ENCODE results near the gene KRTAP6-1.

KRTAP6-1 gene, protein sequence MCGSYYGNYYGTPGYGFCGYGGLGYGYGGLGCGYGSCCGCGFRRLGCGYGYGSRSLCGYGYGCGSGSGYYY

DNA sequence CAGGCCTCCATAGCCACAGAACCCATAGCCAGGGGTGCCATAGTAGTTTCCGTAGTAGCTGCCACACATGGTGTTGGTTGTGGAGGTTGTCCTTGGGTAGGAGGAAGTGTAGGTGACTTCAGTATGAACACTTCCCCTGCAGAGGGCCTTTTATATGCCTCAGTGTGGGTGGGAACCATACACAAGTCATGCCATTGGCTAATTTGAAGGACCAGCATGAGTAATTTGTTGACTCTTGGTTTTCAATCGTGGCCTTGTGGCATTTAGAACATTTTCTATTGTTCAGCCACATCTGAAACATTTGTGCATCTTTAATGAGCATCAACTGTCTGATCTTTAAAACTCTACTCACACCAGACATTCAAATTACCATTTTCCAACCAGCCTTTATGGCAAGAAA, at the start of gene KRTAP6-1:
TSS of gene KRTAP6-1 (minus strand) at position 95 of the 400 bp plus-strand sequence. CDS start at position 69, 26 bp downstream.
- DNase-seq (ENCODE audit: low read depth), result no peak

DNA sequence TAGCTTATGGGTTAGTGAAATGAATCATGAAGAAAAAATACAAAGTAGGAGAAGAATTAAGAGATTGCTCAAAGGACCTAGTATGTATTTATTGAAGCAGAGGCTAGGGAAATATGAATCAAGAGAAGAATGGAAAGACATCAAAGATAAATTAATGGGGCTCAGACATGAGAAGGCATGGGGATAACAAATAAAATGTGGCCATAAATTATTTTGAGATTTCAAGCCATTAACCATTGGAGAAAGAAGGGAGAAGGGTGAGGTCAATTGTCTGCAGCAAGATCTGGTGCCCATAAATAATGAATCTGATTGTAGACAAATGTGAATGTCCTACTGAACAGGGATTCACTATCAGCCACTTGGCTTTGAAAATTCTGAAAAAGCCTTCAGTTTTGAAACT, 39.2 kb upstream of the KRTAP6-1 start:
- no peak for DNase-seq (ENCODE audit: low read depth)

DNA sequence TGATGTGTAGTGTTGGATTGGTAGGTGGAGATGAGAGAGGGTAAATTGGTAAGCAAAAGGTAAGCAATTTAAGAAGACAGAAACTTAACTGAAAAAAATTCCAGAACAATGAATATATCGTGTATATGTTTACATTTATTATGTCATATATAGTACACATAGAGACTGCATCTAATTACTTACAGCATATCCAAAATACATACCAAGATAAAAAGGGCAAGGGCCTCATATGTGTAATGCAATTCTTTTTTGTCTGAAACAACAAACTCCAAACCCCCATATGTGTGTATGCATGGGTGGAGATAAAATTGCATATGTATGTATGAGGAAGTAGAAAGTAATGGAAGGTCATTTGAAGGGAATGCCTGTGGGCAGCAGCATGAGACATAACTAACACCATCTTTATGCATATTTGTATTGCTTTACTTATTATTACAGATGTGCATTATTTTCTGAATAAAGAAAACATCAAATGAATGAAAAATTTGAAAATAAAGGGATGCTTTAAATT, 33.2 kb upstream of the KRTAP6-1 start:
- DNase-seq (ENCODE audit: low read depth), result no peak

DNA sequence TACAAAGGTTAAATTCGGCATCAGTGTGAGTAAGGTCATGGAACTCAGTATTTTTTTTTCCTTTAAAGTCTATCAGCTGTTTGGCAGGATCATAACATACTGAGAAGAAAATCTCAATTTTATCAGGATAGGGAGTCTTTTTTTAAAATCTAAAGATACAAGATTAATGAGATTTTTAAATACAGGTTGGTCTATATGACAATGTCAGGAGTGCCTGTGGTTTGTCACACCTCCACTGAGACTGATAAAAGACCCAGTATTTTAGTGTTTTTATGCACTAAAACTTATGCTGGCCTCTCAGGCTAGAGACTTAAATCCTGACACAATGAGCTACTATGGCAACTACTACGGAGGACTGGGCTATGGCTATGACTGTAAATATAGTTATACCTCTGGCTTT, 28.8 kb upstream of the KRTAP6-1 start, which contains the start of gene KRTAP20-3:
TSS of gene KRTAP20-3 (plus strand) at position 301 of the 400 bp plus-strand sequence.
- no peak for DNase-seq (ENCODE audit: low read depth)

DNA sequence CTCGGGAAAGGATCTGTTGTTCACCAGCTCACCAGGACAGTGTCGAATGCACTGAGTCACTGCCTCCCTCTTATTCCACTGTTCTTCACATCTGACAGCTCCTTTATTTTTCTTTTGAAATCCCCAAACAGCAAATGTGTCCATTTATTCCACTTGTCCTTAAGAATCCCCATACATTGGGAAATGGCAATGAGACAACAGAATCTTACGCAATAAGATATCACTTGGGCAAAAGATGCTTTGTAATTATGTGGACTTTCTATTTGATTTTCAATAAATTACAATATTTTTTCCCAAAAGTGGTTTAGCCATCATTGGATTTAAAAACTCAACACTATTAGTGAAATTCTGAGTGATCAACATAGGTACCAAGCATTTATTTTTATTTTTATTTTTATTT, 25.0 kb upstream of the KRTAP6-1 start:
- DNase-seq (ENCODE audit: low read depth), result no peak

DNA sequence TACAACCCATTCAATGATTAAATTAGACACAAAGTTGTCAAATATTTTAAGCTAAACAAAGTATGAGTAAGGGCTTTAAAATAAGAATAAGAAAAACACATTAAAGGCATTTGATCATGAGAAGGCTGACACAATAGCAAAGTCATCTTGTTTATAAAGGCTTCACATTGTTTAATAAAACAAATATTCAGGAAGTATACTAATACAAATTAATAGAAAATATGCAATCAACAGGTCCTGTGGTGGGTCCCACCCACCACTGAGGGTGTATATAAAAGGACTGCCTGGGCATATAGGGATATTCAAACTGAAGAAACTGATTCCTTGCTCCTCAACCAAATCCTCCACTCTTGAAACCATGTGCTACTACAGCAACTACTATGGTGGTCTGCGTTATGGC, 21.2 kb upstream of the KRTAP6-1 start, which contains the start of gene KRTAP20-2:
TSS of gene KRTAP20-2 (plus strand) at position 301 of the 400 bp plus-strand sequence. CDS start at position 359, 58 bp downstream.
- DNase-seq (ENCODE audit: low read depth), result no peak

DNA sequence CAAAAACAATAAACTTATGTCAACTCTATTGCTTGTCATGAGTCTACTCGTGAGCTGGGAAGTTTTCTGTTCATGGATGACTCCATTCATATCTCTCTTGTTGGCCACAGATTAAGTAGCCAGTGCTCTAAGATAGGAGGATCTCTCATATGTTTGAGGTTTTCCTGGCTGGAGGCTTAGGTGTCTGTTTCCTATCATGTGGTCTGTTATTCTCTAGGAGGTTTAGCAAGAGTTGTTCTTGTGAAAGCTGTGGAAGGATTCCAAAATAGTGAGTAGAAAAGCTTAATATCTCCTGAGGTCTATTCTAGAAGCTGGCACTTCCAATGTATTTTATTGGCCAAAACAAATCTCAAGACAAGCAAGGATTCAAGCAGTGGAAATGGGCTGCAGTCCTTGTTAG, 15.5 kb upstream of the KRTAP6-1 start:
- DNase-seq (ENCODE audit: low read depth), result no peak

DNA sequence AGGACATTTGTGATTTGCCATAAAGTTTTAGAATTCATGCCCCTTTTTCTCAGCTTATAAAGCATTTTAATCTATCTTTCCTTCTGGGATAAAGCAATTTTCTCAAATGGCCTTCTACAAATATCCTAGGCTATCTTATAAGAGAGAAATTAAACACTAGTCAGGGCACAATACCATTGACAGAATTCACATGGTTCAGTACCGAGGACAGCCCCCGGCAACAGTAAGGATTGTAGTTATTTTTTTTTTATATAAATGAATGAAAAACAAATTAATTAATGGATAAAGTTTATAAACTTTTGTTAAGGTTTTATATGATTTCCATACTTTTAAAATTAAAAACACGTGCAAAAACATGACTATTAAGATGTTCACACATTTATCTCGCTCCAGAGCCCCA, 14.4 kb upstream of the KRTAP6-1 start:
- no peak for DNase-seq (ENCODE audit: low read depth)

DNA sequence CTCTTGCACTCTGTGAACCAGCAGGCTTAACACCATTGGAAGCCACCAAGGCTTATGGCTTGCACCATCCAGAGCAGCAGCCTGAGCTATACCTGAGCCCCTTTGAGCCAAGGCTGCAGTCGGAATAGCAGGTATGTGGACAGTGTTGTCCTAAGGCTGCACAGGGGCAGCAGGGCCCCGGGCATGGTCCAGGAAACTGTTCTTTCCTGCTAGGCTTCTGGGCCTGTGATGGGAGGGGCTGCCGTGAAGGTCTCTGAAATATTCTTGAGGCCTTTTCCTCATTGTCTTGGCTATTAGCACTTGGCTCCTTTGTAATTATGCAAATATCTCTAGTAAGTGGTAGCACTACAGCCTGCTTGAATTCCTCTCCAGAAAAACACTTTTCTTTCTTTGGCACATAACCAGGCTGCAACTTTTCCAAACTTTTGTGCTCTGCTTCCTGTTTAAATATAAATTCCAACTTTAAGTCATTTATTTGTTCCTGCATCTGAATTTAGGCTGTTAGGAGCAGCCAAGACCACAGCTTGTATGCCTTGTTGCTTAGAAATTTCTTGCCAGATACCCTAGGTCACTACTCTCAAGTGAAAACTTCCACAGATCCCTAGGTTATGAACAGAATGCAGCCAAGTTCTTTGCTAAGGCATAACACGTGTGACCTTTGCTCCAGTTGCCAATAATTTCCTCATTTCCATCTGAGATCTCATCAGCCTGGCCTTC, 11.9 kb upstream of the KRTAP6-1 start:
- DNase-seq (ENCODE audit: low read depth), result no peak

DNA sequence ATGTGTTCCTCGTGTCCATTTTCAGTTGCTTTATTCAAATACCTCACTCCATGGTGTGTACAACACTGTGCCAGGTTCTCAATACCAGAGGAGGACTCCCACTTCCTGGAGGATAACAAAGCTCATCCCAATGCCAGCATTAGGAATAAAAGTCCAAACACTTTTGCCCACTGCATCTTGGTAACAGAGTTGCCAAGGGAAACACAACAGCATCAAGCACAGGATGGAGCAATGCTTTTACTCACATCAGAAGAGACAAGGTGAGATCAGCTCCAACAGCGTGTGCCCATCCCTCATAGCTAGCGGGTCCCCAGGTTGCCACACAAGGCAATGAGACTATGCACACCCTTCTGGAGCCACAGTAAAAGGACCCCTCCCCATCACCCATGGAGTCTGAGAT, 9.6 kb upstream of the KRTAP6-1 start:
- DNase-seq (ENCODE audit: low read depth), result no peak

DNA sequence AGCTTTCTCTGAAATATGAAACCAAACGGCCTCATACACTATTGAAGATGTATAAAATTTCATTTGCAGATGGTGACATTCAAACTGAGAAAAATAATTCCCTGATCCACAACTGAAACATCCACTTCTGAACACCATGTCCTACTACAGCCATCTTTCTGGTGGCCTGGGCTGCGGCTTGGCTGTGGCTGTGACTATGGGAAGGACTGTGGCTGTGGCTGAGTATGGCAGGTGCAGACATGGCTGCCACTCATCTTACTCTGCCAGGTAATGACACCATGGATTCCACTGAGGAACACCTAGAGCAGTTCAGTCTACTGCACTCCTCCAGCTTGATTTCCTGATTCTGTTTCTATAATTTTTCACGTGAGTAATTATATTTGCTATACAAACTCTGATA, 6.8 kb upstream of the KRTAP6-1 start, which contains the start of gene KRTAP20-4:
TSS of gene KRTAP20-4 (plus strand) at position 106 of the 400 bp plus-strand sequence.
- DNase-seq (ENCODE audit: low read depth), result no peak

DNA sequence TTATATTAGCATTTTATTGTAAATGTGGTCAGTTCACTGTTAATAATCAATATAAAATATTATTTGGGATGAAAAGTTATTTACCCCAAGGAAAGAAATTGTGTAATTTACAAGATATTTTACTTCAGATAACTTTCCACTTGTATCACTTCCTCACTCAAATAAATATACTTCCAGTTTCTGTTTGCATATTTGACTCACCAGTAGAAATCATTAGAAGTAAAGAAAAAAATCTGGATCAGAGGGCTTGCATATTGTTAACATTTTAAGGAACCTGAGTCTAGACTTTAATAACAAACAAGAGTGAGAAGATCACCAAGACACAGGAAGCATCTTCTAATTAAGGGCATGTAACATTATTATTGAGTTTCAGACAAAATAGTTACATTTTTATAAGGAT, 6.3 kb upstream of the KRTAP6-1 start:
- no peak for DNase-seq (ENCODE audit: low read depth)

DNA sequence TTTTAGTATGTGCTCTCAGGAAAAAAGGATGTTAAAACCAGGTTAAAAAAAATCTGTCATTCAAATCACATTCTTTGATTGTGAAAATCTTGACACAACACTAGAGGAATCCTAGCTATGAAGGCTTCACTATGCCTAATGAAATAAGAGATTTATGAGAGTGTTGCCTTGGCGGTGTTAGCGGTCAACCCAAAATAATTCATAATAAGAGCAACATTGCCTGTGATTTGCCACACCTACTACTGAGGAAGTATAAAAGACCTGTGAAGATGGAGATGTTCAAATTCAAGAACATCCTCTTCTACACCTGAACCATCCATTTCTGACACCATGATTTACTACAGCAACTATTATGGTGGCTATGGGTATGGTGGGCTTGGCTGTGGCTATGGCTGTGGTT, 2.4 kb upstream of the KRTAP6-1 start, which contains the start of gene KRTAP20-1:
TSS of gene KRTAP20-1 (plus strand) at position 301 of the 400 bp plus-strand sequence. CDS start at position 331, 30 bp downstream.
- DNase-seq (ENCODE audit: low read depth), result no peak

DNA sequence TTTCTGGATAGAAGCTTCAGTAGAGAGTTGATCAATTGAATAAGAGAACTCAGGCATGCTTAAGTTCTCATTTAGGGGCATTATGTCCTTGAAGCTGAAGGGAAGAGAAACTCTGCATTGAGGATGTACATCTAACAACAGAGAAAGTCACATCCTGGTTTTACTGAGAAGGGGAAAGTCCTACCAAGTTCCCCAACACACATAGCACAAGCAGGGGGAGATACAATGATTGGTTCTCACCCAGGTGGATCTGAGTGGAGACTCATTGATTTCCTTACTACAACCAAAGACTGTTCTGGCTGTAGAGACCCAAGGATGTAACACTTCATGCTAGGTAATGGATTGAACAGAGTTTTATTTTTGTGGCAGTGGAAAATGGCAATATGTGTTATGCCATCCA, 1.5 kb upstream of the KRTAP6-1 start:
- no peak for DNase-seq (ENCODE audit: low read depth)

DNA sequence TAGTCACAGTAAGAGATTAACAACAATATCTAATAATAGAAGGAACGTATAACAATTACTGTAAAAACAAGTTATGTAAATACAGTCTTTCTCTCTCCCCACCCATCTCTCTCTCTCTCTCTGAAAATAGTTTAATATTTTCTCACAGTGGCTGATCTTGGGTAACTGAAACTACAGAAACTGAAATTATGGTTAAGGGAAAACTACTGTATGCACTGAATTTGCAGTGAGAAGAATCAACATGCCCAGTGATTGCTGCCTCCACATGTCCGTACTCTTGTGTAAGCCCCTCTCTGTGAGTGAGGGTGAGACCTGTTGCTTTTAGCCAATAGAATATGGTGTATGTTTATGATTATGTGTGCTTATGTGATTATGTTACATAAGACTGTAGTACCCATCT, 1.6 kb downstream of the KRTAP6-1 start:
- no peak for DNase-seq (ENCODE audit: low read depth)

DNA sequence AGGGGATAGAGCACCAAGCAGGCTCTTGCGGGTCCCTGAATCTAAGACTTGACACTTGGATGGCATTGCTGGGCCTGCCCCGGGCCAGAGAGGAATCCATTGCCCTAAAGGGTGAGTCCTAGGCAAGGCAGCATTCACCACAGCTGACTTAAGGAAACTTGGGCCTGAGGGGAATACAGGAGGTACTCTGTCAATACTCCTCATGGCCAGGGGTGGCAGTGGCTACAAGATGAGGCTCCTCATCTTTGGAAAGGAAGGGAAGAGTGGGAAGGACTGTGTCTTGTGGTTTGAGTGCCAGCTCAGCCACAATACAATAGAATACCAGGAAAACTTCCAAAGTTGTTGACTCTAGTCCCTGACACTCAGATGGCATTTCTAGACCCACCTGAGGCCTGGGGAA, 7.8 kb downstream of the KRTAP6-1 start:
- no peak for DNase-seq (ENCODE audit: low read depth)

DNA sequence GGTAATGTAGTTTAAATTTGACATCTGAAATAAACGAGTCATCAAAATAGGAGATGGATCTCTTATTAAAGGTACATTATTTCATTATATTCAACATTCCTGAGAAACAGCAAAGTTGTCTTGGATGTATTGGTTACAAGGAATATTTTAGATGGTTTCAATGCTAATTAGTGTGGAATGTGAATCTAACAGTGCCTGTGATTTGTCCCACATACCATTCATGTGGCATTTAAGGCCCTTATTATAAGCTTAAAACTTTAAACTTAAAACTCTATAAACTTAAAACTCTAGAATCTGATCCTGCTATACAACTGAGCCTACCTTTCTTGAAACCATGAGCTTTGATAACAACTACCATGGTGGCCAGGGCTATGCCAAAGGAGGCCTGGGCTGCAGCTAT, 12.9 kb downstream of the KRTAP6-1 start, which contains the start of gene KRTAP22-1:
TSS of gene KRTAP22-1 (plus strand) at position 301 of the 400 bp plus-strand sequence.
- no peak for DNase-seq (ENCODE audit: low read depth)

DNA sequence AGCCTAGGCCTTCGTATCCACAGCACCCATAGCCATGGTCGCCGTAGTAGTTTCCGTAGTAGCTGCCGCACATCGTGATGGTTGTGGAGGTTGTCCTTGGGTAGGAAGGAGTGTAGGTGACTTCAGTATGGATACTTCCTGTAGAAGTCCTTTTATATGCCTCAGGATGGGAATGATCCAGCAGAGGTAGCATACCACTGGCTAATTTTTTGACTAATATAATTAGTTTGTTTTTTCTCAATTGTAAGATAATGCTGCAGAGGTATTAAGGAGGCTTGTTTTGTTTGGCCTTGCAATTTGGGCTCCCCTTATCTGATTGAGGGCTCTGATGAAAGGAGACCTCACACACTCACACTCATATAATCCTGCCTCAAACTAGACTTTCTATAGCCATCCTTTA, 14.9 kb downstream of the KRTAP6-1 start, which contains the start of gene KRTAP6-2:
TSS of gene KRTAP6-2 (minus strand) at position 101 of the 400 bp plus-strand sequence. CDS start at position 73, 28 bp downstream.
- DNase-seq (ENCODE audit: low read depth), result no peak

DNA sequence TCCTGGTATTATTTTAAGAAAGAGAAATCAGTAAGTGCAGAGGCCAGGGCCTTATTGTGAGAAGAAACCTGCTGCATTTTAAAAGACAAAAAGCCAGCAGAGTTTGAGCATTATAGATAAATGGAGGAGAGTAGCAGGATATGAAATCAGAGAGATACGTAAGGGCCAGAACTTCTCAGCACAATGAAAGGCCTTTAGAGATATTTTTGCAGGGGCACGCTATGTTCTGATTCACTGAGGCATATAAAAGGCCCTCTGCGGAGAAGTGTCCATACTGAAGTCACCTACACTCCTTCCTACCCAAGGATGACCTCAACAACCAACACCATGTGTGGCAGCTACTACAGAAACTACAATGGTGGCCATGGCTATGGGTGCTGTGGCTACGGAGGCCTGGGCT, 21.6 kb downstream of the KRTAP6-1 start, which contains the start of gene KRTAP6-3:
TSS of gene KRTAP6-3 (plus strand) at position 301 of the 400 bp plus-strand sequence. CDS start at position 307, 6 bp downstream.
- no peak for DNase-seq (ENCODE audit: low read depth)

DNA sequence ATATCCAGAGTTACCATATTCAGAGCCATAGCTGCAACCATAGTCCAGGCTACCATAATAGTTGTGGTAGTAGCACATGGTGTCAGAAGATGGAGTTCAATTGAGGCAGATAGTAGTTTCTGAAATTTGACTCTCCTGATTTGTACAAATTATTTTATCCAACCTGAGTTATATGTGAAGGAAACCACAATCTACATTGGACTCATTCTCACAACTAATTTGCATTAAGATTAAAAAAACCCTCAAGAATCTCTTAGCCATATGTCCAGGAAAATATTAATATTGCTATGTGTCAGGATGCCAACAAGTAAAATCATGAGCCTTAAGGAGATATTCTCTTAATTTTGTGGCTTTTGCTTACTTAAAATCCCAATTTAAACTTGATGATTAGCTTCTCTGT, 23.4 kb downstream of the KRTAP6-1 start, which contains the start of gene KRTAP22-2:
TSS of gene KRTAP22-2 (minus strand) at position 101 of the 400 bp plus-strand sequence.
- DNase-seq (ENCODE audit: low read depth), result no peak

DNA sequence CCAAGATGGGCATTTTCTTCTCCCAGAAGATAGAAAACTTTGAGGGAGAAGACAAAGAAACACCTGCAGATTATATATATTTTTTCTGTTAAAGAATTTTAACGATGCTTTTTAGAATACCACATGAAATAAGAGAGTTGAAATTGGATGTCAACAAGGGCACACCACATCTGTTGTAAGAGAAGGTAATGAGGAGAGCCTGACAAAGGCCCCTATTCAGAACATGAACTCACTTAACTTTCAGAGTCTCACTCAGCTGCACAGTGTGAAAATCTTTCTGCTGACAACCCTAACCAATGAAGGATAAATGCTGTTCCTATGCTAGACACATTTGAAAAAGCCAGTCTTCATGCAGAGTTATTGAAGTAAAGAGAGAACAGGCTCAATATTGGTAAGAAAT, 30.9 kb downstream of the KRTAP6-1 start:
- DNase-seq (ENCODE audit: low read depth), result no peak

DNA sequence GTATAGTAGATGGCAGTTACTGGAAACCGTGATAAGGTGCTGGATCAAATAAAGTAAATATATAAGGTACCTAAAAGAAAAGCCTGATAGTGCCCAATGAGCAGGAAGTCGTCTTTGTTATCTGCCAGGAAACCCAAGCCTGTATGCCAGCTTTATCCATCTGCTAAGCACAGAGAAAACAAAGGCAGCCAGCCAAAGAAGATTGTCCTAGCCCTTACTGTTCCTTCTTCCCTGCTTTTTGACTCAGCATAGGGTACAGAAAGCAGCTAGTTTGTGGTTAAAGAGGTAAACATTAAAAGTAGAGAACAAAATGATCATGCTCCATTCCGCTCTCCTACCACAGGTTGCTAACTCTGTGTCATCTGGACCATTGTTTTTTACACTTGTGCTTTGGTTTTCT, 33.6 kb downstream of the KRTAP6-1 start:
- no peak for DNase-seq (ENCODE audit: low read depth)

DNA sequence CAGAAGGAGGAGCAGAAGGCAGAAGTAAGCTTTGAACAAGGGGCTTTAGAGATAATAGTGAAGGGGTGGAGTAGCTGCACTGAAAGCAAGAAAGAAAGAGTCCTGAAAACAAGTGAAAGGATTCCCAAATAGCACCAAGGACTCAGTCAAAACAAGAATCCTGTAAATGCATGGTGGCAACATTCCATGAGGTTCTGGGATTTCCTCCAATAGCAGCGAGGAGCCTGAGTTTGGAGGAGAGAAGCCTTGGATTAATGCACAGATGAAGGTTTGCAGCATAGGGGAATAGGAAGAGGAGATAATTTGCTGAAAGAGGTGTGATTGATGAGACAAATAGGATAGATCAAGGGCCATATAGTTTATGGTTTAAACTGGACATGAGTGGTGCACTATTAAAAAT, 34.4 kb downstream of the KRTAP6-1 start:
- DNase-seq (ENCODE audit: low read depth), result no peak

Measured in EH (cell line).